ENCODE results near the gene BYSL. TPM values are rescaled to one million over a fixed set of nuclear protein-coding genes. Genes with fewer than 3 reads are reported as not detected.

BYSL gene
- total RNA-seq, 1 experiment from 2014 or later, result 46.5 TPM

DNA sequence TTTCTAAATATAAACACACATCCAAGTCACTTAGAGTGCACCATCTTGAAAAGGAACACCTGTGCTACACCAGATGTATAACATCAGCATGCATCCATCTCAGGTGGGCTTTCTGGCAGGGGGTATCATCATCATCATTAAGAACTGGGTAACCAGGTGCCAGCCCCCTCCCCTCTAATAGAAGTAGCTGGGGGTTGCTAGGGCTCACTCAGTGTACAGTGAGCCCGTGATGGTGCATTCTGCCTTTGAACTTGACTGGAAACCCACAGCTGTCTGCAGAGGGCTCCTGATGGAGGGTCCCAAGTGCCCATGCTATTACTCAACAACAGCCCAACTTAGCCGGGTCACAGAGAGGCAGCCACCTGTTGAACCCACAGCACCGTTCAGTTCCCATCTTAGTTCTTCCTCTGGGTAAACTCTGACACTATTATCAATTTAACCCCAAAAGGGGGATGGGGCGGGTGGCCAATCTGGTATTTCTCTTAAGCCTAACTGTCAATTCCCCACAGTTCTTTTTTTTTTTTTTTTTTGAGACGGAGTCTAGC is 53.1 kb downstream of the BYSL start:
- TF ChIP-seq, protein P1, sequence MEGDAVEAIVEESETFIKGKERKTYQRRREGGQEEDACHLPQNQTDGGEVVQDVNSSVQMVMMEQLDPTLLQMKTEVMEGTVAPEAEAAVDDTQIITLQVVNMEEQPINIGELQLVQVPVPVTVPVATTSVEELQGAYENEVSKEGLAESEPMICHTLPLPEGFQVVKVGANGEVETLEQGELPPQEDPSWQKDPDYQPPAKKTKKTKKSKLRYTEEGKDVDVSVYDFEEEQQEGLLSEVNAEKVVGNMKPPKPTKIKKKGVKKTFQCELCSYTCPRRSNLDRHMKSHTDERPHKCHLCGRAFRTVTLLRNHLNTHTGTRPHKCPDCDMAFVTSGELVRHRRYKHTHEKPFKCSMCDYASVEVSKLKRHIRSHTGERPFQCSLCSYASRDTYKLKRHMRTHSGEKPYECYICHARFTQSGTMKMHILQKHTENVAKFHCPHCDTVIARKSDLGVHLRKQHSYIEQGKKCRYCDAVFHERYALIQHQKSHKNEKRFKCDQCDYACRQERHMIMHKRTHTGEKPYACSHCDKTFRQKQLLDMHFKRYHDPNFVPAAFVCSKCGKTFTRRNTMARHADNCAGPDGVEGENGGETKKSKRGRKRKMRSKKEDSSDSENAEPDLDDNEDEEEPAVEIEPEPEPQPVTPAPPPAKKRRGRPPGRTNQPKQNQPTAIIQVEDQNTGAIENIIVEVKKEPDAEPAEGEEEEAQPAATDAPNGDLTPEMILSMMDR (conservative IDR thresholded peaks at IDR 0.05; ENCODE audit: low read depth, low read length), result no peak
- TF ChIP-seq EZH2phosphoT487 (IDR thresholded peaks at IDR 0.05; ENCODE audit: borderline replicate concordance, low read length), result no peak
- no peak for TF ChIP-seq EZH2 (IDR thresholded peaks at IDR 0.05; ENCODE audit: low read length, unreplicated experiment)
- ChIA-PET CTCF (no interaction called here), POLR2A (ENCODE audit: unreplicated experiment) (no interaction called here)
- Histone ChIP-seq H3K27ac (ENCODE audit: low read length) (no peak overlapping the region), H3K9me2 (replicated peaks; ENCODE audit: low read length) (no peaks in the 10 kb centered on the region), H3K9me3 (ENCODE audit: low read length) (no peaks in the 10 kb centered on the region), H2AFZ (ENCODE audit: low read length) (no peak overlapping the region), H3K4me3 (ENCODE audit: low read length) (no peak overlapping the region), H3K4me1 (ENCODE audit: insufficient read depth, low read length) (peaks cover 11% of the 10 kb centered on the region), H3F3A (ENCODE audit: low read length, unreplicated experiment) (no peaks in the 10 kb centered on the region), H3K27me3 (ENCODE audit: low read length) (no peaks in the 10 kb centered on the region), H3K4me2 (ENCODE audit: low read length) (no peak overlapping the region), H3K79me2 (ENCODE audit: low read length) (no peaks in the 10 kb centered on the region), H3K9ac (ENCODE audit: low read length) (no peak overlapping the region), H4K20me1 (ENCODE audit: low read length) (no peaks in the 10 kb centered on the region), H3K36me3 (ENCODE audit: low read depth, low read length) (no peaks in the 10 kb centered on the region)
- DNase-seq (no peak), ATAC-seq (no peak)
- no TSS peak for BruUV-seq (replicated peaks)
- intact Hi-C loops (cut with micrococcal nuclease), result no loop called here

DNA sequence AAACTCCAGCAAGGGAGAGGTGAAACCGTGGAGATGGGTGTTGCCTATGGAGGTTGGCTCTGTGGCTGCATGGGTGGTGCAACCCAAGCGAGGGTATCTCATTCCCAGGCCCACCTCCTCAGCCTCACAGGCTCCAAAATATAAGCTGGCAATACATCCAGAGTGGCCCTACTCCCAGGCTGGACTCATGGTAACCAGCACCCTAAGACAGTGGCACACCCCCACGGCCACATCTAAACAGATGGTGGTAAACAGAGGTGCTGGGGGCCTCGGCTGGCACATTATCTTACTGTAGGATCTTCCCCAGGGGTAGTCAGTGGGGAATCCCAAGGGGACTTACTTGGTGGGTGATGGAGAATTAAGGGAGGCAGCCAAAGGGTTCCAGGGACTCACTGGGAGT is 54.0 kb downstream of the BYSL start:
- no TSS peak for BruUV-seq (replicated peaks)
- intact Hi-C loops (cut with micrococcal nuclease), result no loop called here
- POLR2A ChIA-PET (ENCODE audit: unreplicated experiment), result no interaction called here

More for the DNA sequence above, 54.0 kb downstream of the BYSL start:
- H3K4me1 ChIP-seq (ENCODE audit: insufficient read depth, low read length), result peaks cover 11% of the 10 kb centered on the region
- no peak overlapping the region for H3K4me2 ChIP-seq (ENCODE audit: low read length)
- H3K36me3 ChIP-seq (ENCODE audit: low read depth, low read length), result no peaks in the 10 kb centered on the region
- no peak overlapping the region for H2AFZ ChIP-seq (ENCODE audit: low read length)
- no peak overlapping the region for H3K27ac ChIP-seq (ENCODE audit: low read length)
- DNase-seq (no peak), ATAC-seq (no peak)
- TF ChIP-seq EZH2phosphoT487 (IDR thresholded peaks at IDR 0.05; ENCODE audit: borderline replicate concordance, low read length) (no peak), EZH2 (IDR thresholded peaks at IDR 0.05; ENCODE audit: low read length, unreplicated experiment) (no peak)
- TF ChIP-seq, protein P1 (conservative IDR thresholded peaks at IDR 0.05; ENCODE audit: low read depth, low read length), result no peak
- H4K20me1 ChIP-seq (ENCODE audit: low read length), result no peaks in the 10 kb centered on the region
- H3K9me2 ChIP-seq (replicated peaks; ENCODE audit: low read length), result no peaks in the 10 kb centered on the region
- H3K79me2 ChIP-seq (ENCODE audit: low read length), result no peaks in the 10 kb centered on the region
- H3K9ac ChIP-seq (ENCODE audit: low read length), result no peak overlapping the region
- CTCF ChIA-PET, result no interaction called here
- no peaks in the 10 kb centered on the region for H3F3A ChIP-seq (ENCODE audit: low read length, unreplicated experiment)
- H3K9me3 ChIP-seq (ENCODE audit: low read length), result no peaks in the 10 kb centered on the region
- H3K4me3 ChIP-seq (ENCODE audit: low read length), result no peak overlapping the region
- H3K27me3 ChIP-seq (ENCODE audit: low read length), result no peaks in the 10 kb centered on the region

Data from PC-3 (cell line).